GM12878 (cell line): Measurements from ENCODE around the gene CSF1R. TPM values are rescaled to one million over a fixed set of nuclear protein-coding genes. Genes with fewer than 3 reads are reported as not detected.

Experiments
- ATAC-seq: fragments of 200-7000 bp; cut with Tn5 transposase; 3 replicates; pipeline ENCODE4 v1.9.1; 2020; ENCODE audit warnings: mild to moderate bottlenecking, moderate library complexity
- BruUV-seq: library from RNA; stranded (reverse); fragments of 400-500 nt; replicated peaks from 2 replicates; lab custom pipeline; 2021; lab: Mats Ljungman, UMichigan
- CTCF ChIA-PET: fragments of 300-600 bp; sonication (Branson Sonifier 250); formaldehyde crosslinking; extraction: SDS; loops from one replicate; lab custom pipeline; 2021; ENCODE audit warnings: inconsistent platforms; lab: Yijun Ruan, JAX
- POLR2A ChIA-PET: fragments of 350-600 bp; formaldehyde crosslinking; extraction: SDS; loops from one replicate; lab custom pipeline; 2021; ENCODE audit warnings: inconsistent platforms; lab: Charles Lee
- RAD21 ChIA-PET: fragments of 300-600 bp; sonication (Branson Sonifier 250); formaldehyde crosslinking; loops from one replicate; lab custom pipeline; 2023; ENCODE audit warnings: antibody characterized with exemption; ENCODE audit not compliant: unreplicated experiment; lab: Charles Lee
- SMC1A ChIA-PET: fragments of 300-600 bp; sonication (Branson Sonifier 250); formaldehyde crosslinking; loops from one replicate; lab custom pipeline; 2023; ENCODE audit not compliant: unreplicated experiment, uncharacterized antibody; lab: Charles Lee
- DNase-seq: peaks from one replicate; pipeline ENCODE4 v3.0.0-alpha.2; 2011; ENCODE audit warnings: low read depth, low spot score
- FAIRE-seq: peaks from 3 replicates; lab custom pipeline; 2011; peaks lifted over from hg19 to GRCh38; lab: Jason Lieb, UNC
- H2AFZ ChIP-seq: 2 replicates; pipeline ENCODE4 v1.6.0; 2011; ENCODE audit warnings: low read depth, low read length, control low read depth; ENCODE audit not compliant: control insufficient read depth
- H3K27ac ChIP-seq: 2 replicates; pipeline ENCODE4 v1.5.1; 2011; ENCODE audit warnings: control low read depth; ENCODE audit not compliant: control insufficient read depth, insufficient read depth
- H3K27me3 ChIP-seq, 2 experiments: replicated peaks in 1 of 2; 2 replicates each; pipeline versions ENCODE4 v1.6.0 to v1.6.1; 2011; ENCODE audit warnings: low read length in 1 of 2; ENCODE audit not compliant: control insufficient read depth in 2 of 2, insufficient read depth in 2 of 2
- H3K36me3 ChIP-seq, 2 experiments: 2 replicates each; pipeline ENCODE4 v1.5.1; 2011; ENCODE audit warnings: low read length in 1 of 2; ENCODE audit not compliant: control insufficient read depth in 2 of 2, insufficient read depth in 2 of 2
- H3K4me1 ChIP-seq: 2 replicates; pipeline ENCODE4 v1.6.1; 2011; ENCODE audit warnings: mild to moderate bottlenecking, low read length, moderate library complexity, mixed read lengths; ENCODE audit not compliant: control insufficient read depth, insufficient read depth
- H3K4me2 ChIP-seq: 2 replicates; pipeline ENCODE4 v1.6.0; 2011; ENCODE audit warnings: control low read depth; ENCODE audit not compliant: control insufficient read depth, insufficient read depth
- H3K4me3 ChIP-seq: fragments of 200-600 bp; sonication (generic); 2 replicates; pipeline ENCODE4 v1.5.1; 2016
- H3K79me2 ChIP-seq: 2 replicates; pipeline ENCODE4 v1.6.0; 2011; ENCODE audit warnings: low read length; ENCODE audit not compliant: control insufficient read depth, insufficient read depth
- H3K9ac ChIP-seq: 2 replicates; pipeline ENCODE4 v1.8.0; 2011; ENCODE audit warnings: low read length, control low read depth, mixed read lengths; ENCODE audit not compliant: control insufficient read depth, insufficient read depth
- H3K9me3 ChIP-seq: replicated peaks from 3 replicates; pipeline ENCODE4 v1.5.1; 2011; ENCODE audit warnings: mild to moderate bottlenecking, low read length; ENCODE audit not compliant: control insufficient read depth, insufficient read depth
- H4K20me1 ChIP-seq: 2 replicates; pipeline ENCODE4 v1.6.0; 2011; ENCODE audit not compliant: control insufficient read depth, insufficient read depth
- BHLHE40 ChIP-seq, 2 experiments: fragments of 450-650 bp in 1 of 2; IDR thresholded peaks; 2 replicates each; pipeline ENCODE4 v1.6.1; 2011 to 2017; ENCODE audit warnings: low read depth in 2 of 2, borderline replicate concordance in 1 of 2, improper control_type of control experiment in 1 of 2, low read length in 1 of 2, mild to moderate bottlenecking in 1 of 2
- BRCA1 ChIP-seq: IDR thresholded peaks from 2 replicates; pipeline ENCODE4 v1.6.1; 2011; ENCODE audit warnings: low read depth, low read length, improper control_type of control experiment
- EGR1 ChIP-seq, 2 experiments: IDR thresholded peaks; 1 replicate in 1 of 2; 2 replicates in 1 of 2; pipeline ENCODE4 v1.6.1; 2011 to 2012; ENCODE audit warnings: low read depth in 2 of 2, low read length in 2 of 2, borderline replicate concordance in 1 of 2, mild to moderate bottlenecking in 1 of 2, moderate library complexity in 1 of 2
- EP300 ChIP-seq, 2 experiments: fragments of 150-350 bp in 1 of 2; IDR thresholded peaks; 2 replicates each; pipeline ENCODE4 v1.6.1; 2011 to 2012; ENCODE audit warnings: low read depth in 2 of 2, low read length in 2 of 2, borderline replicate concordance in 1 of 2, improper control_type of control experiment in 1 of 2, inconsistent platforms in 1 of 2; ENCODE audit not compliant: control insufficient read depth in 1 of 2
- FOXK2 ChIP-seq: fragments of 450-650 bp; IDR thresholded peaks from 2 replicates; pipeline ENCODE4 v1.6.1; 2017; ENCODE audit warnings: mild to moderate bottlenecking, moderate library complexity
- IRF4 ChIP-seq: IDR thresholded peaks from 2 replicates; pipeline ENCODE4 v1.6.1; 2011; ENCODE audit warnings: low read depth, low read length
- MEF2A ChIP-seq: IDR thresholded peaks from 2 replicates; pipeline ENCODE4 v1.6.1; 2011; ENCODE audit warnings: low read depth, mild to moderate bottlenecking, low read length, moderate library complexity; ENCODE audit not compliant: insufficient read depth
- MEF2B ChIP-seq: fragments of 450-650 bp; IDR thresholded peaks from 2 replicates; pipeline ENCODE4 v1.6.1; 2018; ENCODE audit warnings: mild to moderate bottlenecking, moderate library complexity; ENCODE audit not compliant: partially characterized antibody, poor library complexity, severe bottlenecking
- NBN ChIP-seq: fragments of 450-650 bp; IDR thresholded peaks from 2 replicates; pipeline ENCODE4 v1.6.1; 2016
- NR2C1 ChIP-seq: fragments of 450-650 bp; IDR thresholded peaks from 2 replicates; pipeline ENCODE4 v1.6.1; 2017; ENCODE audit warnings: antibody characterized with exemption, mild to moderate bottlenecking, moderate library complexity
- NRF1 ChIP-seq: conservative IDR thresholded peaks from 2 replicates; pipeline ENCODE4 v1.6.1; 2011; ENCODE audit warnings: mild to moderate bottlenecking, low read depth, low read length, improper control_type of control experiment
- SIX5 ChIP-seq: IDR thresholded peaks from 2 replicates; pipeline ENCODE4 v1.6.1; 2011; ENCODE audit warnings: mild to moderate bottlenecking, low read depth, low read length, moderate library complexity; ENCODE audit not compliant: severe bottlenecking
- SMAD1 ChIP-seq: fragments of 450-650 bp; IDR thresholded peaks from 2 replicates; pipeline ENCODE4 v1.6.1; 2018; ENCODE audit warnings: mild to moderate bottlenecking, low read depth; ENCODE audit not compliant: partially characterized antibody
- SPI1 ChIP-seq: IDR thresholded peaks from 2 replicates; pipeline ENCODE4 v1.6.1; 2011; ENCODE audit warnings: low read depth, mild to moderate bottlenecking, low read length, moderate library complexity, borderline replicate concordance; ENCODE audit not compliant: insufficient read depth
- TAF1 ChIP-seq: IDR thresholded peaks from 2 replicates; pipeline ENCODE4 v1.6.1; 2011; ENCODE audit warnings: mild to moderate bottlenecking, low read depth, low read length, borderline replicate concordance
- TBL1XR1 ChIP-seq: IDR thresholded peaks from 2 replicates; pipeline ENCODE4 v1.6.1; 2012; ENCODE audit warnings: low read depth, low read length, improper control_type of control experiment
- ZNF622 ChIP-seq: fragments of 450-650 bp; IDR thresholded peaks from 2 replicates; pipeline ENCODE4 v1.6.1; 2017; ENCODE audit warnings: mild to moderate bottlenecking, inconsistent platforms
- WGBS: methylation state at CpG from one replicate; pipeline ENCODE4 v1.1.6; 2016; ENCODE audit warnings: low lambda C conversion rate; ENCODE audit not compliant: insufficient replicate concordance, insufficient coverage; ENCODE audit errors: missing lambda C conversion rate; 5-methylcytosine and 5-hydroxymethylcytosine counted together
- in situ Hi-C: fragments of 300-500 bp; cut with MboI; formaldehyde crosslinking; loops from 9 replicates; pipeline ENCODE4 v1.14.3; 2018; ENCODE audit warnings: mixed read lengths
- intact Hi-C: fragments of 100-400 bp; cut with micrococcal nuclease; formaldehyde crosslinking; loops from one replicate; pipeline ENCODE4 v1.14.2; 2022; ENCODE audit not compliant: unreplicated experiment
- polyA plus RNA-seq, 11 experiments: library from polyadenylated mRNA; depleted of rRNA in 4 of 11; unstranded in 6 of 11; stranded (reverse) in 5 of 11; fragments of >200 nt; fragmentation: Nextera tagmentation in 4 of 11; fragmentation: Illumina TruSeq in 1 of 11; extraction: Ambion mirVana in 4 of 11; extraction: Trizol in 1 of 11; gene quantifications; 1 replicate in 1 of 11; 2 replicates in 10 of 11; pipeline versions ENCODE4 v1.2.1 to v1.2.3, GENCODE V29; 2011 to 2016; ENCODE audit warnings: inconsistent platforms in 2 of 11, missing spikeins in 2 of 11, low read depth in 1 of 11
- total RNA-seq, 4 experiments: library from RNA; depleted of rRNA in 3 of 4; stranded (reverse); fragments of >200 nt in 3 of 4; fragmentation: Illumina TruSeq in 1 of 4; extraction: Trizol in 1 of 4; gene quantifications; 2 replicates each; pipeline versions ENCODE4 v1.2.1 to v1.2.3, GENCODE V29; 2013 to 2021
- TF ChIP-seq, protein P1 (sequence below): IDR thresholded peaks from 2 replicates; pipeline ENCODE4 v1.6.1; 2012; ENCODE audit warnings: low read depth, low read length, improper control_type of control experiment
- TF ChIP-seq, protein P2 (sequence below): IDR thresholded peaks from 2 replicates; pipeline ENCODE4 v1.6.1; 2011; ENCODE audit warnings: borderline replicate concordance, low read depth, mild to moderate bottlenecking, moderate library complexity, mixed read lengths, low read length; ENCODE audit not compliant: insufficient read depth; ENCODE audit errors: extremely low read length
- TF ChIP-seq, protein P3 (sequence below): fragments of 450-650 bp; IDR thresholded peaks from 2 replicates; pipeline ENCODE4 v1.6.1; 2017; ENCODE audit warnings: borderline replicate concordance

Gene CSF1R
- total and polyA plus RNA-seq, 10 of the 15 experiments (the other 5 are each of a cell fraction or from before 2014, with no cell fraction given), result 0.35 to 3.6 (median 1.2) TPM

DNA sequence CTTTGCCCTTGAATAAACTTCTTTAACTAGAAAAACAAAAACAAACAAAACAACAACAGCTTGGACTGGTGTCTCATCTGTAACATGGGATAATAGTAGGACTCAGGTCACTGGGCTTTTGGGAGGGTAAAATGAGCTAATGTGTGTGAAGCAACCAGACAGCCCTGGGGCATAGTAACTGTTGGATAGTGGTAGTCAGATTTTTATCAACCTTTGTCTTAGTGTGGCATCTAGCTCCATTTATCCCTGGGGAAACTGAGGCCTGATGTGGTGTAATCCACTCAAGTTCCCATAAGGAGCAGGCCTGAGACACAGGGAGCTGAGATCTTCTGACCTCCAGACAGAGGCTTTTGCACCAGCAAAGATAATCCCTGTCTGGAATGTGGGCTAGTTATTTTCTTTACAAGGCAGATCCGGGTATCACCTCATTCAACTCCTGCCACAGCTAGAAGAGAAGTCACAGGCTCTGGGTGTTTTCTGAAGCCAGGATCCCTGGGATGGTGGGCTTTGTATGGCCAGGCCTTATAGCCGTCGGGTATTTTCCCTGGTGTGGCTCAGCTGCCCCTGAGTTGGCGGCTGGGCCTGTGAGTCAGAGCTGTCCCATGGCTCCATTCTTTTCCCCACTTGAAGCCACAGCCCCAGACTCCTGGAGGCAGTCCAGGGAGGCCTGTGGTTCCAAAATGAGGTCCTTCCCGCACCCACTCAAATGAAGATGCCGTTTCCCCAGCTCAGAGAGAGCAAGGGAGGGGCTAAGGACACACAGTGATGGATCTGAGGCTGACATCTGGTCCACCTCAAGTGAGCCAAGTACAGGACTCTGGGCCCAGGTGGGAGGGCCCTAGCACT lies 26.1 kb upstream of the CSF1R start:
- no peak for FAIRE-seq
- Histone ChIP-seq H3K4me2 (no peak overlapping the region), H2AFZ (no peak overlapping the region), H3K4me3 (no peak overlapping the region), H3K79me2 (no peaks in the 10 kb centered on the region), H3K4me1 (no peaks in the 10 kb centered on the region), H3K27ac (no peak overlapping the region), H3K9ac (no peak overlapping the region), H3K27me3 (no peaks in the 10 kb centered on the region; a peak in 1 of 4 replicates), H4K20me1 (no peaks in the 10 kb centered on the region), H3K9me3 (no peaks in the 10 kb centered on the region), H3K36me3 (no peaks in the 10 kb centered on the region)
- ChIA-PET RAD21 (interaction anchor here (1.3 kb wide), 1 partner anchor 12 kb away, joined by 3 read pairs; no protein-coding TSS in a partner anchor), SMC1A (interaction anchor here (0.9 to 1.9 kb wide), 6 partner anchors 8 to 321 kb away, joined by 3 to 6 read pairs (median 3); no protein-coding TSS in a partner anchor), CTCF (interaction anchor here (0.6 to 1.3 kb wide), 3 partner anchors 10 to 545 kb away, joined by 3 to 4 read pairs (median 4); no protein-coding TSS in a partner anchor), POLR2A (no interaction called here)
- no peak for DNase-seq
- ATAC-seq, result no peak
- TF ChIP-seq MEF2A (no peak), IRF4 (no peak), EGR1 (IDR thresholded peaks at IDR 0.05; ENCODE audit: borderline replicate concordance in 1 of 2, low read depth in 2 of 2, low read length in 2 of 2) (no peak), SPI1 (no peak), SMAD1 (no peak), EP300 (IDR thresholded peaks at IDR 0.05; ENCODE audit: borderline replicate concordance in 1 of 2, control insufficient read depth in 1 of 2, low read depth in 2 of 2, low read length in 2 of 2) (no peak), BHLHE40 (IDR thresholded peaks at IDR 0.05; ENCODE audit: borderline replicate concordance in 1 of 2, low read depth in 2 of 2, low read length in 1 of 2) (no peak), ZNF622 (no peak), NRF1 (no peak), MEF2B (no peak), TBL1XR1 (no peak), BRCA1 (no peak), NBN (no peak), SIX5 (no peak), NR2C1 (no peak), FOXK2 (no peak), TAF1 (no peak)
- TF ChIP-seq, protein P1, sequence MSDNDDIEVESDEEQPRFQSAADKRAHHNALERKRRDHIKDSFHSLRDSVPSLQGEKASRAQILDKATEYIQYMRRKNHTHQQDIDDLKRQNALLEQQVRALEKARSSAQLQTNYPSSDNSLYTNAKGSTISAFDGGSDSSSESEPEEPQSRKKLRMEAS, result no peak
- TF ChIP-seq, protein P2, sequence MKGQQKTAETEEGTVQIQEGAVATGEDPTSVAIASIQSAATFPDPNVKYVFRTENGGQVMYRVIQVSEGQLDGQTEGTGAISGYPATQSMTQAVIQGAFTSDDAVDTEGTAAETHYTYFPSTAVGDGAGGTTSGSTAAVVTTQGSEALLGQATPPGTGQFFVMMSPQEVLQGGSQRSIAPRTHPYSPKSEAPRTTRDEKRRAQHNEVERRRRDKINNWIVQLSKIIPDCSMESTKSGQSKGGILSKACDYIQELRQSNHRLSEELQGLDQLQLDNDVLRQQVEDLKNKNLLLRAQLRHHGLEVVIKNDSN, result no peak
- TF ChIP-seq, protein P3, sequence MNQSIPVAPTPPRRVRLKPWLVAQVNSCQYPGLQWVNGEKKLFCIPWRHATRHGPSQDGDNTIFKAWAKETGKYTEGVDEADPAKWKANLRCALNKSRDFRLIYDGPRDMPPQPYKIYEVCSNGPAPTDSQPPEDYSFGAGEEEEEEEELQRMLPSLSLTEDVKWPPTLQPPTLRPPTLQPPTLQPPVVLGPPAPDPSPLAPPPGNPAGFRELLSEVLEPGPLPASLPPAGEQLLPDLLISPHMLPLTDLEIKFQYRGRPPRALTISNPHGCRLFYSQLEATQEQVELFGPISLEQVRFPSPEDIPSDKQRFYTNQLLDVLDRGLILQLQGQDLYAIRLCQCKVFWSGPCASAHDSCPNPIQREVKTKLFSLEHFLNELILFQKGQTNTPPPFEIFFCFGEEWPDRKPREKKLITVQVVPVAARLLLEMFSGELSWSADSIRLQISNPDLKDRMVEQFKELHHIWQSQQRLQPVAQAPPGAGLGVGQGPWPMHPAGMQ, result no peak
- no TSS peak for BruUV-seq
- WGBS, result 54% methylated on average over 6 of the region's 6 CpGs
- intact Hi-C loops, result no loop called here
- in situ Hi-C loops, result no loop called here
